NT2/D1 (cell line): ENCODE results near the gene TEP1.

Source experiments
- SUZ12 ChIP-seq: IDR thresholded peaks from 2 replicates; pipeline ENCODE4 v1.6.1; 2011; ENCODE audit not compliant: insufficient read length, insufficient read depth; ENCODE audit errors: extremely low read depth
- YY1 ChIP-seq: IDR thresholded peaks from 2 replicates; pipeline ENCODE4 v1.6.1; 2011; ENCODE audit not compliant: insufficient read length, insufficient read depth
- ZNF274 ChIP-seq: IDR thresholded peaks from 2 replicates; pipeline ENCODE4 v1.6.1; 2011; ENCODE audit warnings: mild to moderate bottlenecking, low read depth, low read length

DNA sequence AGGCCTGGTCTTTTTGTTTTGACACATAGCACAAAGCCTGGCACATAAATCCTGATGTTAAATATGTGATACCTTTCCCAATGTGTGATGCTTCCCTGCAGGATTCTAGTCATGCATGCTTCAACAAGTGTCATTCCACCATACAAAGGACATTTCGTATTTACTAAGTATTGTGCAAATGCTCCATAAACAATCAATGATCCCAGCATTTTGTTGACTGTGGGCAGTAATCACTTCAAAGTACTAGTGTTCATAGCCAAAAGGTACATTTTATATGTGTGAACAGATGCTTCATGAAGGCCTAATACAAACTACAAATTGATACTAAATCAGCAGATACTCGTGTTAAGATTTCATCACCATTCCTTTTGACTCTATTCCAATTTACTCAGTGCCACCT is 84.6 kb downstream of the TEP1 start:
- TF ChIP-seq SUZ12 (no peak), YY1 (no peak), ZNF274 (no peak)
